GM12892 (cell line): ENCODE results near the gene RGS7.

Experiments
- POLR2A ChIP-seq: IDR thresholded peaks from 2 replicates; pipeline ENCODE4 v1.6.1; 2011; ENCODE audit warnings: low read depth, low read length, control low read depth
- POLR2AphosphoS5 ChIP-seq: IDR thresholded peaks from 2 replicates; pipeline ENCODE4 v1.6.1; 2011; ENCODE audit warnings: low read depth, low read length, control low read depth

- TF ChIP-seq POLR2A, result no peak
- no peak for TF ChIP-seq POLR2AphosphoS5
Measured at GRCh38 chr1:241007668-241008067, 349.3 kb downstream of the RGS7 start.
